GM21723 (cell line): ENCODE measurements around the gene SFXN2.

Experiments used
- ATAC-seq: cut with Tn5 transposase; IDR thresholded peaks from one replicate; pipeline ENCODE4 v1.9.1; 2021; ENCODE audit warnings: mild to moderate bottlenecking, moderate library complexity; ENCODE audit not compliant: unreplicated experiment

Gene SFXN2

GRCh38 chr10:102775201-102775934 lies 60.9 kb downstream of the SFXN2 start:
- ATAC-seq = no peak

GRCh38 chr10:102775935-102776669 lies 61.7 kb downstream of the SFXN2 start:
- no peak for ATAC-seq

GRCh38 chr10:102776779-102777456 lies 62.5 kb downstream of the SFXN2 start:
- ATAC-seq = no peak

GRCh38 chr10:102777711-102778453 lies 63.4 kb downstream of the SFXN2 start:
- ATAC-seq = no peak

GRCh38 chr10:102778781-102779180 lies 64.3 kb downstream of the SFXN2 start:
- no peak for ATAC-seq

GRCh38 chr10:102779680-102780526 lies 65.5 kb downstream of the SFXN2 start:
- no peak for ATAC-seq

- no peak for ATAC-seq
These were observed 66.0 kb downstream of the SFXN2 start for GRCh38 chr10:102780527-102780808.

GRCh38 chr10:102781090-102781920 lies 66.9 kb downstream of the SFXN2 start:
- no peak for ATAC-seq

- no peak for ATAC-seq
These were observed 67.6 kb downstream of the SFXN2 start for GRCh38 chr10:102781921-102782557.

GRCh38 chr10:102782673-102783551 lies 68.5 kb downstream of the SFXN2 start:
- ATAC-seq = no peak

GRCh38 chr10:102783568-102783967 lies 69.1 kb downstream of the SFXN2 start:
- no peak for ATAC-seq

- no peak for ATAC-seq
These were observed 71.4 kb downstream of the SFXN2 start for GRCh38 chr10:102785818-102786217.

- no peak for ATAC-seq
These were observed 77.4 kb downstream of the SFXN2 start for GRCh38 chr10:102791754-102792395.
